Superior temporal gyrus (tissue), 1 donor: ENCODE measurements around the gene IFNE.

ENCODE experiments used
- DNase-seq: peaks from one replicate; pipeline ENCODE4 v3.0.0-alpha.2; 2016; ENCODE audit errors: extremely low spot score

IFNE gene, protein sequence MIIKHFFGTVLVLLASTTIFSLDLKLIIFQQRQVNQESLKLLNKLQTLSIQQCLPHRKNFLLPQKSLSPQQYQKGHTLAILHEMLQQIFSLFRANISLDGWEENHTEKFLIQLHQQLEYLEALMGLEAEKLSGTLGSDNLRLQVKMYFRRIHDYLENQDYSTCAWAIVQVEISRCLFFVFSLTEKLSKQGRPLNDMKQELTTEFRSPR

DNA sequence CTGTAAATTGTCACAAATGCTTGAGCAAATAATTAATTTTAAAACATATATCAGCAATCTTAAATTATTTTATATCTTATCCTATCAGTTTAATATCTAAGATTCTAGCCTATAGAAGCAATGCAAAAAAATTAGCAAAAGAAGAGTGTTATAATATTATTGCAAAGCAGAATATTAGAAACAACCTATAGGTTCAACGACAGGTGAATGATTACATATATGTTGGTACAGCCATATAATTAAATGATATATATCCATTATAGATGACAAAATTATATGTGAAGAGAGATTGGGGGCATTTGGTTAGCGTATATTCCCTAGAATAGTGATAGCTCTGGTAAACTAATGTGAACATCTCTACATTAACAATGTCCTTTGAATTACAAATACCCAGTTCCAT lies at the start of gene IFNE:
TSS of gene IFNE (minus strand) at position 101 of the 400 bp plus-strand sequence. CDS start 619 bp downstream, outside the sequence.
- no peak for DNase-seq

DNA sequence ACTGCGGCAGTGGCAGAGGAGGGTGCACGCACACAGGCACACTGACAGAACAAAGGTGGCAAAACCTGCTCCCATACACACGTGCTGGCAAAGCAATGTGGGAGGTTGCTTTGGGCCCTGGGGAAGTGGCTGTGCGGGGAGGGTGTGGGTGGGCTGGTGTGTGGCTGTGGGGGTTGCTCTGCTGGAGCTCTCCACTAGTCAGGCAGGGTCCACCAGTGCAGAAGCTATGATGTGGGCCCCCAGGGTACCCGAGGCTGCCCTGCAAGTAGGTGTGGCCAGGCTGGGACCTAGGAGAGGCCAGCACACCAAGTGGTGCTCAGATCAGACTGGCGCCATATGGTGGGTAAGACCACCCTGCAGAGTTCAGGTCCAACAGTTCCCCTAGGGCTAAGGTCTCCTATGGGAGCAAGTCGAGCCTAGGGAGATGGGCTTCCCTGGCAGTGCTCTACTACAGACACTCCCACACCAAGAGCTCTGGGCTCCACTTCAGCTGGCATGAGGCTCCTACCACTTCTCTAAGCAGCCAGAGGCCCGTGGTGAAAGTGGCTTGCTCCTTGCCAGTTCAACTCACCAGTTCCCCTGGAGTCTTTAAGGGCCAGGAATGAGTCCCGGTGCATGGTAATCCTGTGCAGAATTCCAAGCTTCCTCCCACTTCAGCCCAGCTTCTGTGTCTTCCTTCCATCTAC lies 46.2 kb upstream of the IFNE start:
- no peak for DNase-seq

DNA sequence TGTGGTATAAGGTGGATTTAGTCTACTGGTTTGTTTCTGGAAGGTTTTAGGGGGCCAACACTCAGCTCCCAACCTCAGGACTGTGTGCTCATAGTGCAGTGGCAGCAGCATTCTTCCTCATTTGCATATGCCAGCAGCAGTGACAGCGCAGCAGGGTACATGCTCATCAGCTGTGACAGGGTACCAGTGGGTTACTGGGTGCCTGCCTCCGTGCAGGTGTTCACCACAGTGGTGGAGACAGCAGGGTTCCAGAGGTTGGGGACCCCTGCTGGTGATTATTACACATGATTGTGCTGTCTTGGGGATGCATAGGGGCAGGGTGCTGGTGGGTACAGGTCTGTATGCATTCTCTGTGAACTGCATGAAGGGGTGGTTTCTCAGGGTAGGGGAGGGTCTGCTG lies 45.5 kb upstream of the IFNE start:
- DNase-seq: no peak

DNA sequence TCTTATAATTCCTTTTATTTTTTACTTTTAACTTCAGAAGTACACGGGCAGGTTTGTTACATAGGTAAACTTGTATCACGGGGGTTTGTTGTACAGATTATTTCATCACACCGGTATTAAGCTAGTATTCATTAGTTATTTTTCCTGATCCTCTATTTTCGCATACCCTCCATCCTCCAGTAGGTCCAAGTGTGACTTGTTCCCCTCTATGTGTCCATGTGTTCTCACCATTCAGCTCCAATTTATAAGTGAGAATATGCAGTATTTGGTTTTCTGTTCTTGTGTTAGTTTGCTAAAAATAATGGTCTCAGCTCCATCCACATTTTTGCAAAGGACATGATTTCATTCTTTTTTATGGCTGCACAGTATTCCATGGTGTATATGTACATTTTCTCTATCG lies 43.1 kb upstream of the IFNE start:
- DNase-seq: no peak

DNA sequence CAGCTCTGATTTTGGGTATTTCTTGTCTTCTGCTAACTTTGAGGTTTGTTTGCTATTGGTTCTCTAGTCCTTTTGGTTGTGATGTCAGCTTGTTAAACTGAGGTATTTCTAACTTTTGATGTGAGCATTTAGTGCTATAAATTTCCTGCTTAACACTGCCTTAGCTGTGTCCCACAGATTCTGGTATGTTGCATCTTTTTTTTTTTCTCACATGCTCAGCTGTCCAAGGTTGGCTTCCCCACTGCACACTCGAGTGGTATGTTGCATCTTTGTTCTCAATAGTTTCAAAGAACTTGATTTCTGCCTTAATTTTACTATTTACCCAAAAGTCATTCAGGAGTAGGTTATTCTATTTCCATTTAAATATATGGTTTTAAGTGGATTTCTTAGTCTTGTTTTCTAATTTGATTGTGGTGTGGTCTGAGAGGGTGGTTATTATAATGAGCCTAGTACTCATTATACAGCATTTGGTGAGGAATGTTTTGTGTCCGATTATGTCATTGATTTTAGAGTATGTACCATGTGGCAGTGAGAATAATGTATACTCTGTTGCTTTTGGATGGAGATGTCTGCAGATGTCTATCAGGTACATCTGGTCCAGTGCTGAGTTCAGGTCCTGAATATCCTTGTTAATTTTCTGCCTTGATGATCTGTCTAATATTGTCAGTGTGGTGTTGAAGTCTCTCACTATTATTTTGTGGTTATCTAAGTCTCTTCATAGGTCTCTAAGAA lies 42.2 kb upstream of the IFNE start:
- no peak for DNase-seq

DNA sequence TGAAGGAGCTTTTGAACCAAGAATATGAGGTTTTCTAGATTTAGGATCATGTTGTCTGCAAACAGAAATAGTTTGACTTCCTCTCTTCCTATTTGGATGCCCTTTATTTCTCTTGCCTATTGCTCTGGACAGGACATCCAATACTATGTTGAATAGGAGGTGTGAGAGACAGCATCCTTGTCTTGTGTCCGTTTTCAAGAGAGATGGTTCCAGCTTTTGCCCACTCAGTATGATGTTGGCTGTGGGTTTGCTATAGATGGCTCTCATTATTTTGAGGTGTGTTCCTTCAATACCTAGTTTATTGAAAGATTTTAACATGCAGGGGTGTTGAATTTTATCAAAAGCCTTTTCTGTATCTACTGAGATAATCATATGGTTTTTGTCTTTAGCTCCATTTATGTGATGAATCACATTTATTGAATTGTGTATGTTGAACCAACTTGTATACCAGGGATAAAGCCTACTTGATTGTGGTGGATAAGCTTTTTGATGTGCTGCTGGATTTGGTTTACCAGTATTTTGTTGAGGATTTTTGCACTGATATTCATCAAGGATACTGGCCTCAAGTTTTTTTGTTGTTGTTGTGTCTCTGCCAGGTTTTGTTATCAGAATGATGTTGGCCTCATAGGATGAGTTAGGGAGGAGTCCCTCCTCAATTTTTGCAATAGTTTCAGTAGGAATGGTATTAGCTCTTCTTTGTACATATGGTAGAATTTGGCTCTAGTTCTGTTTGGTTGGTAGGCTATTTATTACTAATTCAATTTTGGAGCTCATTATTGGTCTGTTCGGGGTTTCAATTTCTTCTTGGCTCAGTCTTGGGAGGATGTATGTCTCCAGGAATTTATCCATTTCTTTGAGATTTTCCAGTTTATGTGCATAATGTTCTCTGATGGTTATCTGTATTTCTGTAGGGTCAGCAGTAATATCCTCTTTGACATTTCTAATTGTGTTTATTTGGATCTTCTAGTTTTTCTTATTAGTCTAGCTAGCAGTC lies 41.2 kb upstream of the IFNE start:
- no peak for DNase-seq

DNA sequence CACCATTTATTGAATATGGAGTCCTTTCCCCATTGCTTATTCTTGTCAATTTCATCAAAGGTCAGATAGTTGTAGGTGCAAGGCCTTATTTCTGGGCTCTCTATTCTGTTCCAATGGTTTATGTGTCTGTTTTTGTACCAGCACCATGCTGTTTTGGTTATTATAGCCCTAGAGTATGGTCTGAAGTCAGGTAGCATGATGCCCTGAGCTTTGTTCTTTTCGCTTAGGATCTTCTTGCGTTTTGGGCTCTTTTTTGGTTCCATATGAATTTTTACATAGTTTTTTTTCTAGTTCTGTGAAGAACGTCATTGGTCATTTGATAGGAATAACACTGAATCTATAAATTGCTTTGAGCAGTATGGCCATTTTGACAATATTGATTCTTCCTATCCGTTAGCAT lies 40.2 kb upstream of the IFNE start:
- no peak for DNase-seq

DNA sequence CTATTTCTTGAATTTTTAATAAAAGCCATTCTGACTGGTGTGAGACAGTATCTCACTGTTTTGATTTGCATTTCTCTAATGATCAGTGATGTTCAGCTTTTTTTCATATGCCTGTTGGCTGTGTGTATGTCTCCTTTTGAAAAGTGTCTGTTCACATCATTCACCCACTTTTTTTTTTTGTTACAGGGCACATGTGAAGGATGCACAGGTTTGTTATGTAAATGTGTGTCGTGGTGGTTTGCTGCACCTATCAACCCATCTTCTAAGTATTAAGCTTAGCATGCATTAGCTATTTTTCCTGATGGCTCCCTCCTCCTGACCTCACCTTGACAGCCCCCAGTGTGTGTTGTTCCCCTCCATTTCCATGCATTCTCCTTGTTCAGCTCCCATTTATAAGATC lies 39.3 kb upstream of the IFNE start:
- DNase-seq: no peak

DNA sequence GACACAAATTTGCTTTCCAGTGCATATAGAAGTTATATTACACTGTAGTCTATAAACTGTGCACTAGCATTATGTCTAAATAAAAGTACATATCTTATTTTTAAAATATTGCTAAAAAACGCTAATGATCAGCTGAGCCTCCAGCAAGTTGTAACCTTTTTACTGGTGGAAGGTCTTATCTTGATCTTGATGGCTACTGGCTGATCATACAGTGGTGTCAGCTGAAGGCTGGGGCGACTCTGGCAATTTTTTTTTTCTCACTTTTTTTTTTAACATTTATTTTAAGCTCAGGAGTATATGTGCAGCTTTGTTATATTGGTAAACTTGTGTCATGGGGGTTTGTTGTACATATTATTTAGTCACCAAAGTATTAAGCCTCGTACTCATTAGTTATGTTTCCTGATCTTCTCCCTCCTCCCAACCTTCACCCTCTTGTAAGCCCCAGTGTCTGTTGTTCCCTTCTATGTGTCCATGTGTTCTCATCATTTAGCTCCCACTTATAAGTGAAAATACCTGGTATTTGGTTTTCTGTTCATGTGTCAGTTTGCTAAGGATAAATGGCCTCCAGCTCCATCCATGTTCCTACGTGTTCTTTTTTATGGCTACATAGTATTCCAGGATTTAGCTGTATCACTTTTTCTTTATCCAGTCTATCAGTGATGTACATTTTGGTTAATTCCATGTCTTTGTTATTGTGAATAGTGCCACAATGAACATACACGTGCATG lies 38.6 kb upstream of the IFNE start:
- DNase-seq: no peak

DNA sequence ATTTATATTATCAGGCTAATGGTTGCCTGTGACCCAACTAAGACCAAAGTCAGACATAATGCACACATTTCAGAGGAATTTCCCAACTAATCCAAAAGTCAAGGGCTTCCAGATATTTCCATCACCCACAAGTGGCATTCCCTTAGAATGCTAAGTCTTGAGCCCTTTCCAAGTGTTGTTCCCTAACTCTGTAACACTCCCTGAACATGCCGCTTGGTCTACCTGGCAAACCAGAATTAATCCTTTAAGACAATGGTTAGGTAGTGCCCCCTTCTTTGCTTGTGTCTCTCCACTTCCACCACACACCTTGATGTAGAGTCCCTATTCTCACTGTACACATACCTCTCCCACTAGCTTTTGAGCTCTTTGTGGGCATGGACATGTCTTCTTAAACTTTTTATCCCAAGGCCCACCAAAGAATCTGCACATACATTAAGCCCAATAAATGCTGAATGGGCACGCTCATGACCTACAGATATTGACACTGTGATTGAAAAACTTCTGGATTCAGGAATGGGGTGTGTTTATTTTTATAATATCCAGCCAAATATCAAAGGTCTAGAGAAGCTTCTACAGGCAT lies 37.8 kb upstream of the IFNE start:
- DNase-seq: no peak

DNA sequence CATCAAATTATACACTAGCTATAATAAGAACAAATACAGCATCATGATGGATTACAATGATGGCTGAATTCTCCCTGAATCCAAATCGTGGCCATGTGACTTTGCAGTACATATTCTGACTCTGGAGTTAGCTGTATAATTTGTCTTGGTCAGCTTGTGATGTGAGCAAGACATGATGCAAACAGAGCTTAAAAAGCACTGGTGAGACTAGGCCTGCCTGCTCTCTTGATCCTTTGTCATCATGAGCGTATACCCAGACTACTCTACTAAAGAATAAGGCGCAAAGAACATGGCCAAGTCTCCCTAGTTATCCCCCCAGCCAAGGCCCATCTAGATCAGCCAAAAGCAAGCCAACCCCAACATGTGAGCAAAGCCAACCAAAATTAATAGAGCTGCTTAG lies 34.7 kb upstream of the IFNE start:
- DNase-seq: no peak

DNA sequence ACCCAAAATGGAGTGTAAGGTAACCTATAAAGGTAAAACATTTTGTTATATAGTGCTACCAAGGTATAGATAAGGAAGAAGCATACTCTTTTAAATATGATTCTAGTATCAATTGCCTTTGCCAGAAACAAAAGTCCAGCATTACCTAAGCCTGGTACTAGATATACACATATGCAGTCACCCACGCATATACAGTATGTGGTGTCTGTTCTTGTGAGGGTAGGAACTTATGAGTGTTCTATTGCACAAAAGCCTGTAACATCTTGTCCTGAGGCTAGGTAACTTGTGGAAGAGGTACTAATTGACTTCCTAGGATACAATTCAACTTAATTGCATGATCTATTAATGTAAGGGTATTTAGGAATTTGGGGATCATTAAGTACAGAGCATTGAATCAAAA lies 31.3 kb upstream of the IFNE start:
- DNase-seq: no peak

DNA sequence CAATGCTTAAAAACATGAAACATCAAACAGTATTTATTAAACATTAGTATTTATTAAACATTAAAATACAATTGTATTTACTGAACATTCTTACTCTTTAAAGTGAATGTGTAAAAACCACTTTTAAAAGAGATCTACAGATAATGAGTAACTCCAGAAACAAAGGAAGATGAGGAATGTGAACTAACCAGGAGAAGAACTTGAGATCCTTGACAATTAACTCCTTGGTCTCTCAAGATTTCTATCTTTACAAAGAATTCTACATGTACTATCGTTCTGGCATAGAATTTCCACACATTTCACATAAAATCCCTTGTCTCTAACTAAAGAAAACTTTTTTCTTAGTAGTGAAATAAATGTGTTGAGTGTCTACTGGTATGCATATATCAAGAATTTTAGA lies 28.7 kb upstream of the IFNE start:
- no peak for DNase-seq

DNA sequence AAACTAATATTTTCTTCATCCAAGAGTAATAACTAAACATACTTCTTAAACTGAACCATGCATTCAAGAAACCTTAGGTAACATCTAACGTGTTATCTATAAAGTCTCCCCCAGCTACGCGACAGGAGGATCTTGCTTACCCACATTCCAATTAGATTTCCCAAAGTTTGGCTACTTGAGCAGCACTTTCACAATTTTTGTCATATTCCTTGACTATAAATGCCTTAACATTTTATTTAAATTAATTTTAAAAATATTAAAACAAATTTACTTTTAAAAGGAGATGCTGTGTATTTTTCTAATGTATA lies 25.3 kb upstream of the IFNE start:
- DNase-seq: no peak

DNA sequence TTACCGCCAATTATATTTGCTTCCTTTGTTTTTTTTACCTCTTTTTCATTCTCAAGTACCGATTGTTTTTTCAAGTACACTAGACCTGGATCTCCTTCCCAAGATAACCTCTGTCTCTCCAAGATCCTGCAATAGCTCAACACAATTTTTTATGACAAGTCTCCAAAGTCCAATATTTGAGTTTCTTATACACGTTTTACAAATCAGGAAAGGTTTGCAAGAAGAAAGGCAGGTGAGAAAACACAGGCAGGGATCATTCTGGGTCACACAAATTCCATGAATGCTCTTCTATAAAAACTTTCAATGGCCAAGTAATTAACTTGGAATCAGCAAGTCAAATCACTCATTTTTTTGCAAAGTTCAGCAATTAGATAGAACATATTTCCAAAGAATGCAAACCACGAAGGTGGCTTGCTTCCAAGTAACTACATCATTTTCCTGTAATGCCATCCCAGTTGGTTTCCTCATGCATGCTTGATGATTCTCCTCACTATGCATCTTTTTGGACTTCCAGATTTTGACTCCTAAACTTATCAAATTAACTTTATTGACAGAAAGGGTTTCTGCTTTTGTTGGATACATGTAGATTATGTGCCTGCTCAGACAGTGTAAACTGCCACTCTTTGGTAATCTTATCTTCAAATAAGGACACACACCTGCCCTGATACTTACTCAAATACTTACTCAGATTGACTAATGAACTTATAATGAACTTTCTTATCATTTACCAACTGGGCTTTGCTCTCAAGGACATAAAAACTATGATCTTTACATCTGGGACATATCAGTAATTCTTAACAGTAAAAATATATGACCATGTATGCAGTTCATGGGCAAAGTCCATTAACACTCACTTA lies 24.7 kb upstream of the IFNE start:
- DNase-seq: no peak

DNA sequence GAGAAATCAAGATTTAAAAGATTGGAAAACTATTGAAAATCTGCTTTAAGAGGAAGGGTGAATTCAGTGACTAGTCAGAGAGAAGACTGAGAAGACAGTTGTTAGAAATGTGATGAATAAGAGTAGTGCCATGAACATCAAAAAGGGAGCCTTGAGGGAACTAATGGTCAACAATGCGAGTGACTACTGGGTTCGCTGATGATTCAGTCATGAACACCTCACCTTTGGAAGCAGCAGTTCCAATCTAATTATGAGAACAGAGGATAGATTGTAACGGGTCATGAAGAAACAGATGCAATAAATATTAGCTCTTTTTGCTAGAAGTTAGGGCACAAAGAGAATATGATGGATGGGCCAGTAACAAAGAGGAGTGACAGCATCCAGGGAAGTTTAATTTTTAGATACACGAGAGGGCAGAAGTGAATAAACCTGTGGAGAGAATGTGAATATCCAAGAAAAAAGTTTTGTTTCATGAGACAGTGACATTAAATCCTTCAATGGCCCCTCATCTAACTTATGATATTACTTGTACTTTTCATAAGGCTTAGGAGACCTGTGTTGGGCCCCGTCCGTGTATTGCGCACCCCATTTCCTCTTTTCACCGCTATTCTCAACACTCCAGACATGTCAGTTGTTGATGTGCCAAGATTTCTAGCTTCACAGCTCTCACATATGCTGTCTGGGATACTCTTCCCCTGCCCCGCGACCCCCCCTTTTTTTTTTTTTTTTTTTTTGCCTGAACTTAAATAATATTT lies 23.5 kb upstream of the IFNE start:
- DNase-seq: no peak

DNA sequence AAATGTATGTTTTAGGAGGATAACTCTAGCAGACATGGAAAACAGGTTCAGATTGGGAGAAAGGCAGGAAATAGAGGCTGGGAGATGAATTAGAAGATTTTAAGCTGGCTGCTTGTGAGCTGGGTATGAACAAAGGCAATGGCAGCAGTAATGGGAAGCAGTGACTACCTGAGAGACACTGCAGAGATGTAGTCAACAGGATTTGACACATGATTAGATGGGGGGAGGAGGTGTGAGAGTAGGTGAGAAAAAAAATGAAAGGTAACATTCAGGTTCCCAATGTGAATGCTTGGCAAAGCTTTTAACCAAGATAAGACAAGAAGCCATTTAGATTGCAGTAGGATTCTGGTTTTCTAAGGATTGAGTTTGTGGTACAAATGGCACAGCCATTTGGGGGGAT lies 22.8 kb upstream of the IFNE start:
- no peak for DNase-seq

DNA sequence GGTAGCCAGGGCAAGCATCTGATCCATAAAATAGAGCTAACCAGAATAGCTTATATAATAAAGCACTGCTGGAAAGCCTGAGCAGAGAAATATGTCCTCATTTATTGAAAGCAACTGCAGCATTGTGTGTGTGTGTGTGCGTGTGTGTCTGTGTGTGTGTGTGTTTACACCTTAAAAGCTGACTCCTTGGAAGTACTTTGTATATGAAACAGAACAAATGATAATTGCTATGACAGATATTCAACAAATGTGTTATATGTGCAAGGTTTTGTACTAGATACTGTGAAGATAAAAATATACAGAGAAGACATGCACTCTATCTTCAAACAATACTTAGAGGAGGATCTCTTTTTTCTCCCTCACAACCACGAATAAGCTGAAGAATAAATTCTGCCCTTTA lies 22.0 kb upstream of the IFNE start:
- peak; percentile 23 for DNase-seq

DNA sequence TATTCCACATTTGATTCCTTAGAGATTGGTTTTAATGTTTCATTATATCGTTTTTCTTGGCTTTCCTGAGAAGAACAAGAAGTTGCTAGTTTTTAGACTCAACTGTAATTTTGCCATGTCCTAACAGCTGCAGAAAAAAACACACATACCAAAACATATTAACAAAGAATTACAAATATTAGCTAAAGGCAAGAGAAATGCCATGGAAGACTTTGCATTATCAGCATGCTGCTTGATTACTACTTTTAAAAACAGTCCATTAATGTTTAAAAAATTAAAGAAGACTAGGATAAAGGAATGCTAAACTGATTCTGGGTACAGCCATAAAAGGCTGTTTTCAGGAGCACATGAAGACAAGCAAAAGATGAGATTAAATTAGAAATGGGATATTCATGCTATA lies 20.5 kb upstream of the IFNE start:
- no peak for DNase-seq
